ENCODE results near the gene PRKCZ.

The PRKCZ gene

DNA sequence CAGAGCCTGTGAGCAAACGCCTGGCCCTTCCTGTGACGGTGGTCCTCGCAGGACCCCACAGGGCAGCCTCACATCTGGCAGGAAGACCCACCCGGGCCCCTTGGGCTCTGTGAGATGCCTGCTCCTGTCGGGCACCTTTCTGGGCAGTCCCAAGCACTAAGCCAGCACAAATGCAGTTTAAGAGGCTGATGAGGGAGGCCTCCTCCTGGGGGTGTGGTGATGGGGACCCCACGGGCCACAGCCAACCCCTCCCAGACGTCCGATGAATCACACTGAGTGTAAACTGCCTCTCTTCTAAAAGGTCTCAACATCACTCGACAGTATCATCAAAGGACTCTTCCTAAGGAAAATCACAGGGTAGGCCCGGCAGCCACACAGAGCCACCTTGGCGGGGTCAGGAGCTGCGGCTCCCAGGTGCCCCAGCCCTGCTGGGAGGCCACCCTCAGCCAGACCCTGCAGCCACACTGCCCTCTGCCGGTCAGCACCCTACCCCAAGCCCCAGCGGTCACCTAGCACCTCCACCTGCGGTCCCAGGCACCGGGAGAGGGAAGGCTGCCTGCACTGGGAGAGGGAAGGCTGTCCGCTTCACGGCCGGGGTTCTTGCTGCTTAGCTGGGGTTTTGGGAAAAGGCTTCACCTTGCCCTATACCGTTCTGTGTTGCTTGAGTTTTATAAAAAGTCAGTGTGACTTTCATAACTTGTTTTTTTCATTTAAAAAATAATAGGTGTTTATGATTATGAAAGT, 3.9 kb upstream of the PRKCZ start:
- peak in 1 of 2 donors; percentile 32 for DNase-seq (ENCODE audit: low read depth in 2 of 2)

DNA sequence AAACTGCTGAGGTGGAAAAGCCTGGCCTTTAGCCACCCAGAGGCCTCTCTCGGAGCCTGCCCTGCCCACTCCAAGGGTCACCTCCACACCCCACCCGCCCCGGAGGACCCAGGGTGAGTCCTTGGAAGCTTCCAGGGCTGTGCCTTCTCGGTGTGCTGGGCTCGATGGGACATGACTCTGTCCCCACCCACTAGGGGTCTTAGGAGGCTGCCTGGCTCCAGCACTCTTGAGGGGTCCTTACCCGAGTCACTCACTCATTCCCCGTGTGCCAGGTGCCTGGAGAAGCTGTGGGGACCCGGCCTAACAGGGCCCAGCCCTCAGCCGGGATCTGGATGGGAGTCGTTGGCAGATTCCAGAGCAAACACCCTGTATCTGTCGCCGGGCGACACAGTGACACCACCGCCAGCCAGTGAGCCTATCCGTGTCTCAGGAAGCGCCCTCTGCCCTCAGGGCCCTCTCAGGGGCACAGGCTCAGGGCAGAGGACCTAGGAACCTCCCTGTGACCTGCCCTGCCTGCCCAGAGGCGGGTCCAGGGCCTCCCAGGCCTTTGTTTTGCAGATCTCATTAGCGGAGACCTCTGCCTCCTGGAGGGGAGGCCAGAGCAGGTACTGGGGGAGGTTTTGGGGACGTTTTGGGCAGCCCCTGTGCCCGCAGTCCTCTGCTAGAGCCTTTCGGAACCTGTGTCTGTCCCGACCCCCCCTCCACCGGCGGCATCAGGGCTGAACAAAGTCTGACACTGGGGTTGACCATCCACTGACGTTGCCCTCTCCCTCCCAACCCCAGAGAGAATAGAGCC, 3.1 kb upstream of the PRKCZ start:
- no peak for DNase-seq (ENCODE audit: low read depth in 2 of 2)

GRCh38 chr1:2047749-2048729, 2.2 kb upstream of the PRKCZ start:
- DNase-seq (ENCODE audit: low read depth in 2 of 2) = no peak

DNA sequence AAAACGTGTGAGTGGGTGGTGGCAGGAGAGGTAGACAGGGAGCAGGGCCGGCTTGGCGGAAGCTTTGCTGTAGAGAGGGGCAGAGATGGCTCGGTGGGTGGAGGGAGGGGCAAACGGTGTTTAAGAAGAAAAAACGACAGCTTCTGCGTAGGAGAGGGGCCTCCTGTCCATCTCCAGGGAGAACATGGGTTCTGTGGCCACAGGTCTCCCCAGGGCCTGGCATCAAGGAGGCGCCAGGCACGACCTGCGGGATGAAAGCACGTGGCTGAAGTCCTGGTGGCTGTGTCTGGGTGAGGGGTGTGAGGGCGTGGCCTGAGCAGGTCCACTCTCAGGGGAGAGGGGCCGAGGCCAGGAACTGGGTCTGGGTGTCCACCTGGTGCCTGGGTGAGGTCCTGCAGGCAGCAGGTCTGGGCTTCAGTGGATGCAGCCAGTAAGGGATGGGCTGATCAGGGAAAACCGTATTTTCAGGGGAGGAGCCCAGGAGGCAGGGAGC, 940 bp upstream of the PRKCZ start:
- no peak for DNase-seq (ENCODE audit: low read depth in 2 of 2)

GRCh38 chr1:2050461-2050792, 216 bp downstream of the PRKCZ start:
- DNase-seq (ENCODE audit: low read depth in 2 of 2) = no peak

GRCh38 chr1:2050793-2051682, 827 bp downstream of the PRKCZ start:
- DNase-seq (ENCODE audit: low read depth in 2 of 2) = no peak

DNA sequence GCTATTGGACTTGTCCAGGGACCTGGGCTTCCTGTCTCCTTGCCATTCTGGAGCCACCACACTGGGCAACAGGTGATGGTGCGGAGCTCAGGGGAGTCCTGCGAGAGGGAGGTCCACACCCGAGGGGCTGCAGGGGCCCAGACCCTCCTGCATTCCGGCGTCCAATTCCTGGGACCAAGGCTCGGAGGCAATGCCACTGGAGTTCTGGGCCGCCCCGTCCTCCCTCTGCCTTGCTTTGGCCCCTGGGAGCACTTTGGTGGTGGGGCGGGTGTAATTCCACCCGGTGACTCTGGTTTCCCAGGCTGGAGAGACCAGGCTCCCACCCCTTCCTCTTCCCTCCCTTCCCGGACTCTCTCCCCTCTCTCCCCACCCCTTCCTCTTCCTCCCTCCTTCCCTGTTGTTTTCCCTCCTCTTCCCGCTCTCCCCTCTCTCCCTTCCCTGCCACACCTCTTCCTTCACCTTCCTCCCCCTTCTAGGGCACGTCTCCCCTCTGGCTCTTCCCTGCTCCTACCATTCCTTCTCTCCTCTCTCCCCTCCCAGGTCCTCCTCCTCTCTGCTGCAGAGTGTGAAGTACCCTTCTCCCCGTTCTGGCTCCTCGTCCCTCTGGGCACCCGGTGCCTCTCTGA, 2.0 kb downstream of the PRKCZ start:
- DNase-seq (ENCODE audit: low read depth in 2 of 2) = no peak

GRCh38 chr1:2052756-2053155, 2.5 kb downstream of the PRKCZ start:
- DNase-seq (ENCODE audit: low read depth in 2 of 2) = no peak

DNA sequence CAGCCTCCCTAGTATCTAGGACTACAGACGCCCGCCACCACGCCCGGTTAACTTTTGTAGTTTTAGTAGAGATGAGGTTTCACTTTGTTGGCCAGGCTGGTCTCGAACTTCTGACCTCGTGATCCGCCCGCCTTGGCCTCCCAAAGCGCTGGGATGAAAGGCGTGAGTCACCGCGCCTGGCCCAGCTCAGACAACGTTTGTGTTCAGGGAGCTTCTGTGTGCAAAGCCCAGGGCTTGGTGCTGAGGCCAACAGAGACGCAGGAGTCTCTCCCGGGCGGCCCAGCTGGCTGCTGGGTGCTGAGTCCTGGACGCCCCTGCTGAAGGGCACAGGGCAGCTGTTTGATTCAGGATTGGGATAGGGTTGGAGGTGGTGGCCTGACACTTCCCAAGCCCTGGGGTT, 3.0 kb downstream of the PRKCZ start:
- DNase-seq (ENCODE audit: low read depth in 2 of 2) = no peak

DNA sequence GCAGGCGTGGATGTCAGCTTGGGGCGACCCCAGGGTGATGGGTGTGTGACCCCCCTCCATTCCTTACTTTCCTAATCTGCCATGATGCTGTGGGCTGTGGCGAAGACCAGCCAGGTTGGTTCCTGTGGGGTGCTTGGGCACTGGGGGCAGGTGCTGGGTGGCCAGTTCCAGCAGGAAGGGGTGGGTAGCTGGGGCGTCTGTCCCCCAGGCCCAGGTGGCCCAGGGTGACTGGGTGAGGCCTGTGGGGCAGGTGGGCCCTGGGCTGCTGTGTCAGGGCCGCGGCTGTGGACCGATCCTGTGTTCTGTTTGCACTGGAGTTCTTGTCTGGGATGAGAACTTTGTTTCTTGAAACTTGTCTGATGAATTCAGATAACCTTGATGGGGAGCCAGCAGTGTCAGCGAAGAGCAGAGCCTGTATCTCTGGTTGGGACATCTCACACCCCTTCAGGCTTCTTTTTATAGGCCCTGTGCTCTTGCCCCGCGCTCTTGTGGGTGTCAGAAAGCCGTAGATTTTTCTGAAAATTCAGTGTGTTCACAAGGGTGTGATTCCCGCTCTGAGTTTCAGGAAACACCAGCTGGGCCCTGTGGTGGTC, 3.7 kb downstream of the PRKCZ start:
- no peak for DNase-seq (ENCODE audit: low read depth in 2 of 2)

DNA sequence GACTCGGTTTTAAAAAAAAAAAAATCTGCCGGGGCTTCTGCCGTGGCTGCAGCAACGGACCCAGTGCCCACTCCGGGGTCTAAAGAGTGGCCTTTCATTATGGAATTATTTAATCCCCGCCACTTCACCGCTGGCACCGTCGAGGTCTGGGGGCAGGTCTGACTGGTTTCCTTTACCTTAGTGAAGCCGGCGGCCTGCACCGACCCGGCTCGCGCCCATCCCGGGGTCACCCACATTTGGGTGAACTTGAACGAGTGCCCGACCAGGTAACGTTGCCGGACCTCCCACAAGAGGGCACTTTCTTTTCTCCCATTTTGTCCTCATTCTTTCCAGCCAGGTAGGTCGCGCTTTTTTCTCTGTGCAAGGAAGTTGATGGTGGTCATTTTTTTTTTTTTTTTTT, 4.3 kb downstream of the PRKCZ start:
- DNase-seq (ENCODE audit: low read depth in 2 of 2) = no peak

DNA sequence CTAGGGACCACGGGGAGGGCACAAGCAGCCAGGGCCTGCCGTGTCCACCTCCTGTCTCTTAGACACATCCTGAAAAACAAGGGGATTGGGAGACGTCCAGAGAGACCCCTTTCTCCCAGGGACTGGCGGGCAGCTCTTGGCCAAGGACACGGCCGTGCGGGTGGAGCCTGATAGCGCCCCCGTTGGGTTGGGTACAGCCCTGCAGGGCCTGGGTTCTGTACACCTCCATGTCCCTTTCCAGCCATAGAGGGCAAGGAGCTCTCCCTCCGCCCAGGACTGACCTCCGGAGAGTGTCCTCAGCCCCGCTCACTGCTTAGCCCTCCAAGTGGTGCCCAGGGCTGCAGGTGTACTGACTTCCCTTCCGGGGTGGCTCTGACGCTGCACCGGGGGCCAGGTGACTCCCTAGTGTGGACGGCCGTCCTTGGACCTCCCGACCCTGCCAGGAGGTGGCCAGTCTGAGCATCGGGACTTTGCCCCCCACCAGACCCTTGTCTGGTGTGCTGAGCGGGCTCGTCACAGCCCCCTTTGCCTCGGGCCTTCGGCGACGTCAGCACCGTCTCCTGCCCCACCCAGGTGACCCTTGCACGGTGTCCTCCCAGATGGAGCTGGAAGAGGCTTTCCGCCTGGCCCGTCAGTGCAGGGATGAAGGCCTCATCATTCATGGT, 5.8 kb downstream of the PRKCZ start:
- no peak for DNase-seq (ENCODE audit: low read depth in 2 of 2)

DNA sequence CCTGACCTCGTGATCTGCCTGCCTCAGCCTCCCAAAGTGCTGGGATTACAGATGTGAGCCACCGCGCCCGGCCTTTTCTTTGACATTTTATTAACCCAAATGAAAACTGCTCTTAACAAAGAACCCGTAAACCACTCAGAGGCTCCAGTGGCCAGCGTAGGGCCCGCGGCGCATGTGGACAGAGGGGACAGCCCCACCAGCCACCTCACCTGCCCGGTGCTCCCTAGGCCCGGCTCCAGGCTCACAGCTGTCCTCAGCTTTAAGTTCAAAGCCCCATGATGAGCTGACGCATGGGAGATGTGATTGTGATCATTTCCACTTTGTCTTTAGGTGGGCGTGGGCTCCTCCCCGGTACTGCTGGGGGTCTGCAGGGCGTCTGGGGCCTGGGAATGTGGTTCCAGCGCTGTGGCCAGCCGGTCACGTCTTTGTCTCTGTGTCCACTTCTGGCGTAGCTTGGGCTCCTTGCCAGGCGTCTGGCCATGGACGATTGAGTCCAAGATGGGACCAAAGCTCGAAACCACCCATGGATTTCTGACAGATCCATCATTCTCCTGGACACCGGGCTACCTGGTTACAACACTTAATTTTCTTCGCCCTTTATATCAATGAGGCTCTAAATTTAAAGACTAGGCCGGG, 6.9 kb downstream of the PRKCZ start:
- no peak for DNase-seq (ENCODE audit: low read depth in 2 of 2)

GRCh38 chr1:2059290-2059953, 9.2 kb downstream of the PRKCZ start:
- DNase-seq (ENCODE audit: low read depth in 2 of 2) = no peak

DNA sequence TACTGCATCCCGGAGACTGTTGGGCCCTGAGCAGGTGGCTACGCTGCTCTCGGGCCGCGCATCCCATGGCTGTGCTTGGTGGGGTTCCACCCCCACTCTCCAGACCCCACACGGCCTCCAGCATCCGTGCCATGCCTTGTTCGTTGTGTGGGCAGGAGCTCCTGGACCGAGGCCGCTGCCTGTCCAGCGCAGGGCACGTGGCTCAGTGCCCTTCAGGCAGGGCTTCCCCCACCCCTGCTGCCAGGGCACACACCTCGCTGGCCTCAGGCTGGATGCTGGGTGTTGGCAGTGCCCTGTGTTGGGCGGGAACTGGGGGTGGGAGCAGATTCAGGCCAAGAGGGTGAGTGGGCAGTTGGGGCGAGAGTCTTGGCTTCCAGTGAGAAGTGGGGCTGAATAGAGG, 9.9 kb downstream of the PRKCZ start:
- no peak for DNase-seq (ENCODE audit: low read depth in 2 of 2)

DNA sequence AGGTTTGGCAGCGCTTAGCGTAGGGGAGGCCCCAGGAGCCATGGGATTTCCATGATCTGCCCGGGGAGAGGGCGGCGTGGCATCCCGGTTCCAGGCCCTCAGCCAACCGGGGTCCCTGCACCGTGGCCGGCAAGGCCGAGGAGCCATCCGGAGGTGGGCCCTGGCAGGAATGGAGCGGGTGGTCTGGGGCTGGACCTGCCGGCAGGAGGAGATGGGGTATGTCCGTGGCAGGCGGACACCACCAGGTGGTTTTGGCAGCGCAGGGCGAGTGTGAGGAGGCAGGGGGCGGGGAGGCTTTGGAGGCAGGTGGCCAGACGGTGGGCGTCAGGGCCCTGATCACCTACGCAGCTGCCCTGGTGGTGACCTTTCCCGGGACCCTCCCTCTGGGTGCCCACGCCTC, 10.3 kb downstream of the PRKCZ start:
- no peak for DNase-seq (ENCODE audit: low read depth in 2 of 2)

GRCh38 chr1:2061065-2061778, 11.0 kb downstream of the PRKCZ start:
- no peak for DNase-seq (ENCODE audit: low read depth in 2 of 2)

GRCh38 chr1:2065699-2066098, 15.5 kb downstream of the PRKCZ start:
- DNase-seq (ENCODE audit: low read depth in 2 of 2) = no peak
